ENCODE results near the gene AIDA.

Gene AIDA

GRCh38 chr1:222643606-222643937 is 68.7 kb downstream of the AIDA start:
- DNase-seq: peak; percentile 88

- no peak for DNase-seq
Measured at GRCh38 chr1:222642468-222642867, 69.8 kb downstream of the AIDA start.

GRCh38 chr1:222641269-222641948 is 70.9 kb downstream of the AIDA start:
- no peak for DNase-seq

GRCh38 chr1:222634180-222635013 is 77.9 kb downstream of the AIDA start:
- DNase-seq: peak; percentile 97

- DNase-seq: no peak
Measured at GRCh38 chr1:222632749-222633148, 79.5 kb downstream of the AIDA start.

- DNase-seq: no peak
Measured at GRCh38 chr1:222631611-222632208, 80.6 kb downstream of the AIDA start.

- DNase-seq: no peak
Measured at GRCh38 chr1:222629921-222630535, 82.3 kb downstream of the AIDA start.

- DNase-seq: no peak
Measured at GRCh38 chr1:222627232-222627631, 85.1 kb downstream of the AIDA start.

GRCh38 chr1:222624214-222624613 is 88.1 kb downstream of the AIDA start:
- DNase-seq: no peak

GRCh38 chr1:222623458-222623857 is 88.8 kb downstream of the AIDA start:
- DNase-seq: no peak

GRCh38 chr1:222622765-222623164 is 89.5 kb downstream of the AIDA start:
- no peak for DNase-seq

GRCh38 chr1:222620566-222620965 is 91.7 kb downstream of the AIDA start:
- DNase-seq: no peak

GRCh38 chr1:222618880-222619596 is 93.3 kb downstream of the AIDA start:
- DNase-seq: no peak

Measured in OCI-M1 (cell line).